Cerebellar cortex (tissue), 1 donor: Measurements from ENCODE around the gene ARL3.
"Not testable (repeated sequence)": the region's sequence is repeated elsewhere in the genome, so short reads cannot be mapped to it uniquely, and the experiment has no call there.

Source experiments
- DNase-seq: peaks from one replicate; pipeline ENCODE4 v3.0.0-alpha.2; 2015; ENCODE audit warnings: low spot score

Gene ARL3

DNA sequence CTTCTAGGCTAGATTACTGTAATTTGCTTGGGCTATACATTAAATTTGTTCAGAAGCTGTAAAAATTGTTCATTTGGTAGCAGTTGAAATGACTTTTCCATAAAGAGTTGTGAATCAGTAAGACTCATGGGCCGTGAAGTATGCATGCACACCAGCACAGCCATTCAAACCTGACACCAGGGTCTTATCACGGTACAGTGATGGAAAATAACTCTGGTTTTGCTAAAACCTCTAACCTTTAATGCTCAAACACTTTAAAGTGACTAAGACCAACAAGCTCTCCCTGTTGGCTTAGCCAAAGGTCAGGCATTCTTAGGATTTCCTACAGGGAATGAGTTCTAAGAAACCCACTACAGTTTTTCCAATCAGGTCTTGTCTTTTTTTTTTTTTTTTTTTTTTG, 11.5 kb downstream of the ARL3 start:
- DNase-seq = no peak

DNA sequence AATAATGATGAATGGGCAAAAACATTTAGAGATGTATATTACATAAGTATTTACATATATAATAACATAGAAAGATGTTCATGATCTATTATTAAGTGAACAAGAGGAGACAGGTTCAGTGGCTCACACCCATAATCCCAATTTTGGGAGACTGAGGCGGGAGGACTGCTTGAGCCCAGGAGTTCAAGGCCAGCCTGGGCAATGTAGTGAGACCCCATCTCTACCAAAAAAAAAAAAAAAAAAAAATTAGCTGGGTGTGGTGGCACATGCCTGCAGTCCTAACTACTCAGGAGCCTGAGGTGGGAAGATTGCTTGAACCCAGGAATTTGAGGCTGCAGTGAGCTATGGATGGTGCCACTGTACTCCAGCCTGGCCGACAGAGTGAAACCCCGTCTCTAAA, 12.4 kb downstream of the ARL3 start:
- DNase-seq = no peak

DNA sequence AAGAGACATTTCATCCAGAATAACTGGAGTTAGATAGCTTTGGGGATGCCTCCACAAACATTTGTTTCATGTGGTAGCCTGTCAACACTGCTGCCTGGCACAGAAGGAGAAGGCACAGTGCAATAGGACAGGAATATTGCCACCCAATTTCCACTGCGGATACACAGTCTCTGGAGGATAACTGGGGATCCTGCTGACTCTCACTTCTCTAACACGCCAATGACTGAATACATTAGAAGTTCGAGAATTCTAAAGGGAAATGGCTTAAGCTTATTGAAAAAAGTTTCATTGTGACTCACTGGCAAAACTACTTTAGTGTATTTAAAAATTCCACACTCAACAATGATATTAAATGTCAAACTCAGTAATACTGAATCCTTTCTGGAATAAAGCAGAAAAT, 12.9 kb downstream of the ARL3 start:
- no peak for DNase-seq

DNA sequence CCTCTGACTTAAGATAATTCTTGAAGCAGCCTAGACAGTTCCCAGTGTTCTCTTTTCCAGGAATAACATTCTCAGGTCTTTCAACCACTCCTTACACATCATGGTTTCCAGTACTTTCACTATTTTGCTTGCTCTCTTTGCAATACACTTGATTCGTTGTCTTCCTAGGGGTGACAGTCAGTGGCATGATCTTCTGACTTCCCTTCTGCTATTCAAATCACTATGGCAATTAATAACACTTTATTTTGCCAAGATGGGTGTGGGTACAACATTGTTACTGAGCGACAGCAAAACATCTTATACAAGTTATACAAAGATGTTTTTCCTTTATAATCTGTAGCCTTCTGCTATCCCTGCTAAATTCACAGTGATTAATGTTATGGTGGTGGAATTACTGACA, 15.3 kb downstream of the ARL3 start:
- no peak for DNase-seq

DNA sequence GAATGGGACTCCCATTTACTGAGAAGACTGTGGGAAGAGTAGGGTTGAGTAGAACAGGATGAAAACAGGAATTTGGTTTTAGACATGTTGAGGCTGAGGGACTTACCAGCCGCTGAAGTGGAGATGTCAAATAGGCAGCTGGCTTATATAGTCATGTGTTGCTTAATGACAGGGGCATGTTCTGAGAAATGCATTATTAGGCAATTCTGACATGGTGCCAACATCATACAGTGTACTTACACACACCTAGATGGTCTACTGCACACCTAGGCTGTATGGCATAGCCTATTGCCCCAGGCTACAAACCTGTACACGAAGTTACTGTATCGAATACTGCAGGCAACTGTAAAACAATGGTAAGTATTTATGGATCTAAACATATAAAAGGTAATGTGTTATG, 17.5 kb downstream of the ARL3 start:
- DNase-seq = no peak

DNA sequence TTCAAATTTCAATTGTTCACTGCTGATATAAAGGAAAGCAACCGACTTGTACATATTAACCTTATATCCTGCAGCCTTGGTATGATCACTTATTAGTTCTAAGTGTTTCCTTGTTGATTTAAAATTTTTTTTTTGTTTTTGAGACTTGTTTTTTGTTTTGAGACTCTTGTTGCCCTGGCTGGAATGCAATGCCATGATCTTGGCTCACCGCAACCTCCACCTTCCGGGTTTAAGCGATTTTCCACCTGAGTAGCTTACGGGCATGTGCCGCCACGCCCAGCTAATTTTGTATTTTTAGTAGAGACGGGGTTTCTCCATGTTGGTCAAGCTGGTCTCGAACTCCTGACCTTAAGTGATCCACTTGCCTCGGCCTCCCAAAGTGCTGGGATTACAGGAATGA, 18.8 kb downstream of the ARL3 start:
- DNase-seq = not testable (repeated sequence)

DNA sequence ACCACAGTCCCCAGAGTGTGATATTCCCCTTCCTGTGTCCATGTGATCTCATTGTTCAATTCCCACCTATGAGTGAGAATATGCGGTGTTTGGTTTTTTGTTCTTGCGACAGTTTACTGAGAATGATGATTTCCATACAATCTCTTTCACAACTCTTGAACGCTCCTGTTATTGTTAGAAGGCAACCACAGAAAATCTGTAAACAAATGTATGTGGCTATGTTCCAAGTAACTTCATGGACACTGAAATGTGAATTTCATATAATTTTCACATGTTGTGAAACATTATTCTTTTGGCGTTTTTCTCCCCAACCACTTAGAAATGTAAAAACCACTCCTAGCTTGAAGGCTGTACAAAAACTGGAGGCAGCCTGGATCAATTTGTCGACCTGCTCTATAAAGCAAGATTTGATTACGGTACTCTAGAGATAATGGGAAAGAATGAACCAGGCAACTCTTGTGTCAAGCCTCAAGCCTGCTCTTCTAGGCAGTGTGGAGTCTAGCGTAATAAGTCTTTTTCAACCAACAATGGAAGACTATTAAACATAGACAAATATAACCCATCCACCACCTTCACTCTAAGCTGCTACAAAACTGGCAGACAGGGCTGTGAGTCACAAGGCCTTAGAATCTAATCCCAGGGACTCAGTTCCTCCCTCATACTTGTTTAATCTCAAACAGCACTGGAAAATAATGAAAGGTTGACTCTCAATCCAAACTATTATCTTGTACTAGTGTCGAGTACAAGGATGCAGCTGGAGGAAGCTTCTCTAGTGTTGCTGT, 22.7 kb downstream of the ARL3 start:
- DNase-seq = no peak

DNA sequence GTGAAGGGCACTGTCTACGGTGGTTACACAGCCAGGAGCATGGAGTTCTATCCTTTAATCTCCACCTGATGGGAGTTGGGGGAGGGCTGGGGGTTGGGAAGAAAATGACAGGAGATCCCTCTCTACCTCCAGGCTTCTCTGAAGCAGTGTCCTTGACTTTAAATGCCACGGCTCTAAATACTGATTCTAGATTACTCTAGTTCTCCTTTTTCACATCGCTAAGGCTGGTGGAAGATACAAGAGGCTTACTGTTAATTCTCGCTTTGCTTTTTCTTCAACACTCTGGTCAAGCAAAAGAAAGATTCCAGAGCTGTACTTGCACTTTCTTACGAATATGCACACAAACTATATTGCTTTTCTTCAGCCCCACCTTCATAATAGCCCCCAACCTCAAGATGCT, 30.5 kb downstream of the ARL3 start:
- DNase-seq = no peak

DNA sequence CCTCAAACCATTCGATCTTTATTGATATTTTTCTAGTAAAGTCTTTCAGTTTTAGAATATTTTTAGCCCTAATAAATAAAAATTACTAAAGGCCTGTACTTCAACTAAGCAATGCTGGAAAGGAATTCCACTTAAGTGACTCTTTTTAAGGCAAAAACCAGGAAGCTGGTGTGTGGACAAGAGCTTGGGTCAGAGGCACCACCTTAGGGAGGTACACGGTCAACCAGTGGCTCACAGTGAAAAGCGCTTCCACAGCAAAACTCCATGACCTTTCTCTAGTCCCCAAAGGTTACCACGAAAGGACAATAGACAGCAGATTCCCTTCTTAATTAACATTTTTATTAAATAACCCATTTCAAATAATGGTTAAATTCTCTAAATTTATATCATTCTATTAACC, 31.2 kb downstream of the ARL3 start:
- DNase-seq = no peak

DNA sequence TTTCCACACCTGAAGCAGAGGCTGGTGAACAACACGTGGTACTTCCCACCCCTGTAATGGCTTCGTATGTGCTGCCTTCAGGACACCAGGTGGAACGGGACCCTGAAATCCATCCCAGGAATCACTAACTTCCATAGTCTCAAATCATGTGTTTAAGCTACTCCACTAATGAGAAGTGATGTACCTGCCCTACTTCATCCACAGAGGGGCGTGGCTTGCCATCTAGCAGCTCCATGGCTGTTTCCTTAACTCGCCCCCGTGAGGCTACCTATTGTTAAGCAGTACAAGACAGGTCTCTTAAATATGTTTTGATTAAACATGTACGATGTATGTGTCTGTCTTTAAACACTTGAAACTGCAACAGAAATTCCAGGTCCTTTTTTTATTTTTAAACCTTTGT, 31.8 kb downstream of the ARL3 start:
- DNase-seq = no peak

DNA sequence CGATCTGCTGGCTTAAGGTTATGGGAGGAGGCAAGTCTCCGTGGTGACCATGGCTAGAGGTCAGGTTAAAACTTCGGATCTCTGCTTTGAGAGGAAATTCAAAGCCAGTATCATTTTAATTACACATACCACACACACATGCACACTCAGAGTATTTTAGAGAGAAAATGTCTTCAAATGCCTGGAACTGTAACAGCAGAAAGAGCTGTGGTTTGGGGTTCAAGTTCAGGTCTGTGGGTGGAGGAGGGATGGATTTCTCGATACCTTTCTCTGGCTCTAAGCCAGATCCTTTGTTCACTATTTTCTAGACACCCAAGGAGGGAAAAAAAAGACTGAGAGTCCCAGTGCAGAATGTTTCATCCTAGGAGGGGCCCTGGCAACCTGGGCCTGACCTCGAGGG, 32.5 kb downstream of the ARL3 start:
- DNase-seq = no peak

DNA sequence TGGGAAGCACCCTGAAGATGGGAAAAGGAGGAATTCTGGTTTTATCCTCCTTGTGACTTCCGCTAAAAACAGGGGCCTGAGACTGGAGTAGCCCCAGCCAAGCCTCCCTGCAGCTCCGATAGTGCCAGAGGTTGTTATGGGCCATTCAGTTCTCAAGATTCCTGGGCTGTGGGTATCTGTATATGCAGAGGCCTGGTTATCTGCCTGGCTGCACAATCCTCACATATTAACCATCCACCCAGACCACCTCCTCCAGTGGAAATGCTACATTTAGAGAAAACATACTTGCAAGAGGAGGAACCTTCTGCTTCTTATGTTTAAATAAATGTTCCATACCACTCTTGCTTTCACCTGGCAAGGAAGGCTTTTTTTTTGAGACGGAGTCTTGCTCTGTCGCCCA, 34.6 kb downstream of the ARL3 start:
- DNase-seq = no peak

DNA sequence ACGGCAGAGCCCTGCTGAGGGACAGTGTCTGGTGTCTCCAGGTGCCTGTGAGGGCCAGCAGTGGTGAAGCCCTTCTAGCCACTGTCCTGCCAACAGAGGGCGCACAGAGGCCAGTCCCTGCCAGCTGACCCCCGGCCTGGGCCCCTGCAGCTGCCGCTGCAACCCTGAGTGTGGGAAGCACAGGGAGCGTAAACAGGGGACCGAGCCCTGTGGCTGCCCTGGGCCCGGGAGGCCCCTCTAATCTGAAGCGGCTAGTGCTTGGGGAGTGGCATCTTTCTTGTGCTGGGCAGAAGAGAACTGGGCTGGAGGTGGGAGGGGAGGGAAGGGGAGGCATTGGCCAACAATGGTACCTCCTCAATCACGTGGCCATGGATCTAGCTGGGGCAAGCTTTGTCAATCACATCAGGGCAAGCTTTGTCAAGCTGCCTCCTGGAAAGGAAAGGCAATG, 35.3 kb downstream of the ARL3 start:
- peak; percentile 67 for DNase-seq

DNA sequence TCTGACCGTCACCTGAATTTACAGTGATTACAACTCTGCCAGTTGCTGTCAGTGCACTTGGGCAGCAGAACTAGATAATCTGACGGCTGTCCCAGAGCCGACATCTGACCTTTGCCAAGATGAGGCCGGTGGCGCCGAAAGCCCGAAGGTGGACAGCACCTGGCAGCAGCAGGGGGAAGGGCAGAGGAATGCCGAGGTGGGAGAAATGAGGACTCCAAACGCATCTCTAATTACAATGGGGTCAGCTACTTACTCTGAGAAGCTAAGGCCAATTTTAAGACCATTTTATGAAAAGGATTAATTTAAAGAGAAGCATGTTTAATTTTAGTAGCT, 36.2 kb downstream of the ARL3 start:
- DNase-seq = no peak

DNA sequence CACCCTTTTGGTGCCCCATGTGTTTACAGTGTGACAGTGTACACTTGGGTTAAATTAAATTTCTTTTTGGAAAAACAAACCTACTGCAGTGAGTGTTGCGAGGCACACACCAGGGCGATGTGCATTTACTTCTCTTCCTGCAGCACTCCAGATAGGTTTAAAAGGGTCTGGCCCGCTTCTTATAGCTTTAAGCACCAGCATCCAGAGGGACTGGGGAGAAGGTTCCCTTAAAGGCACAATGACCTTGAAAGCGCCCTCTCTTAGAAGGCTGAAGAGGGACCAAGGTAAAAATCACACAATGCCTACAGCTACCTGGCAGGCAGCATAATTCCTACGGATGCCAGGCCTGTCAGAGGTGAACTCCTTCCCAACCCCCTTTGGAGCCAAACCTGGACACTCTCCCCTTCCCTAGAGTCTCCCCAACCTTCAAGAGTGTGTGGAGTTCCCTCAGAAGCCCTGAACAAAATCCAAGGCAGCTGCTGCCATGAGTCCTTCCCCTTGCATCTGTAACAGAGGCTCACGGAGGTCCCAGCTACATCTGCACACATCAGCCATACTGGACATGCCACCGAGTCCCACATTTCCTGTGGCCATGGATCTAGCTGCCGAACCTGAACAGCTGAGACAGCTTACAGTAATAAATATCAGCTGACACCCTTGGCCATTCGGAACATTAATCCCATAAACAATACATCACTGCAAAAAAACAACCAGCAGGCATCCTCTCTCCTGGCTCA, 36.7 kb downstream of the ARL3 start:
- no peak for DNase-seq

DNA sequence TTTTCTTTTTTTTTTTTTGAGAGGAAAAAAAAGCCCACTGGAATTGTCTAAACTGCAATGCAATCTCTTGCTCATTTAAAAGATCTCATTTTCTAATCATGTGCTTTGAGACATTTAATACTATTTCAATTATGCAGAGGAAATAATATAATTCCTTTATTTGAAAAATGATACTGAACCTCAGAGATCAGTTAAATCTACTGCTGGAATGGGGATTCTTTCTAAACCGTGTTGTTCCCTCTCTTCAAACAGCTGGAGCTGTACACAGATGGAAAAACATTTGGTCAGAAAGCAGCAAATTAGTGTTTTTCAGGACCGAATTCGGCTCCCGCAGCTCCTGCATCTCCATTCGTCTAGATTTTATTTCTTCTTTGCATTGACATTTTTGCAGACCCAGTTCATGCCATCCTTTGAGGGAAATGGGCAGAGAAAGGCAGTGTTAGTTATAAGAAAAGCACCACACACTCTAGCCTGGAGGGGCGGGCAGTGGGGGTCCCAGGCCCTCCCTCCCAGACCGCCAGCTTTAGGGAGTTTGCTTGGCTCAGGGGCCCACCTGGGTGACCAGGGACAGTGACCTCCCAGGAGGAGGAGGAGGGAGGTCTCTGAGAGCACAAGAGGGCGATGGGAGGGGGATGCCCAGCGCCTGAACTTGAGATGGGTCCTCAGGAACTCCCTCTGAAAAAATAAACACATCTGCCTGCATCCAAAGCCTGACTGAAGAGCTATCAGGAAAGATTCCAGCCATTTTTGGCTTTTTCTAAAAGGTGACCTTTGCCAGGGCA, 37.5 kb downstream of the ARL3 start:
- DNase-seq = no peak

DNA sequence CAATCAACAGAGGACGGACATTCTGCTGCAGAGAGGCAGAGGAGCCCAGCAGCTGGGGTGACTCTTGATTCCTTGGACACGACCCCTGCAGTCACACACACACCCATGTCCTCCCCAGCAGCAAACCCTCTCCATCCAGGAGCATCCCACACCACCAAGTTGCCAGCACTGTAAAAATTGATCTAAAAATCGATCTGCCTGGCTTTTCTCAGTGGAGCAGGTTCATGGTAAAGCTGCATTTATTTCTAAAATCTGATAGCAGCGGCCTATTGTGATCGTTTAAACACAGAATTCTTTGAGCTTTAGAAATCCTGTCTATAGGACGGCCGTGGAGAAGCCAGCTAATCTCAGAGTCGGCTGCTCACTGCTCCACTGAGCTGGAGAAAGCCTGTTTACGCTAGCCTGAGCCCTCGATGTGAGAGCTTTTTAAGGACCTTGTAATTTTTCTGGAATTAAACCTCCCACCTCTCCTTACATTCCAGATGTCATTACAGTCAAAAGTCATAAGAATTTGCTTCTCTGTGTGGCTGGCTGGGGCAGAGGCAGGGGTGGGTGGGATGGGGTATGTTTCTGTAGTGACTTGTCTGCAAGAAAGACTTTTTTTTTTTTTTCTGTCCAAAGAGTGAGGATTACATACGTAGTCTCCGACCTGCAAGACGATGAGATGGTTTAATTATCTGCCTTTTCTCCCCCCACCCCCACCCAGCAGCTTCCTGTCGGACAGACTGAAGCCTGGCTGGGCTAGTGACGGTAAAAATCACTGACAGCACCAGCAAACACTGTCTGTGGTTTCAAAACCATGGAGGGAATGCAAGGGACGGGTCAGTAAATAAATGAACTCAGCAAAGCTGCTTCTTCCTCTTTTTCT, 38.3 kb downstream of the ARL3 start:
- DNase-seq = no peak

DNA sequence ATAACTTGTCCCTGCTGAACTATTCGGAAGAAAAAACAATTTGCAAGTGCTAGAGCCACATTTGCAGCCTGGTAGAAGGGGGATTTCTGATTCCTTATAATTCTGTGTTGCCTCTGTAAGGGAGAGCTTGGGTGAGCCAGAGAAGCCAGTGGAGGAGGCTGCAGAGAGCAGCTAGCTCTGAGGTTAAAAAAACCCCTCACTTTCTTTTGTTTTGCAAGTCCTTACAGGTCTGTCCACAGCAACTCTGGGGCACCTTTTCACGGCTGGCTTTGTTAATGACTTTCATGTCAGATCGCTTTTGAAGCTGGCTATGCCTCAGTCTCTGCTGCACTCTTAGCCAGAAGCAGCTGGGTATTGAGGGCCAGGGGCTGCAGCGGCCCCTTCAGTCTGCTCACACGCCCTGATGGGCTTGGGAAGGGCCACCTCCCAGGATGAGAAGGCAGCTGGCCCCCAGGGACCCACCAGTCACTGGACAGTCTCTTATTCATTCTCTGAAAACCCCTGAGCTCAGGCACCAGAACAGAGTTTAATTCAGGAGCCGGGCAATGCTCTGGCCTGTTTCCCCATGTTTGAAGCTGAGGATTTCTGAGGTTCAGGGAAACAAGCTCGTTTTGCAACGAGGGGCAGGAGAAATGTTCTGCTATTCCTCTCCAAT, 39.1 kb downstream of the ARL3 start:
- no peak for DNase-seq

DNA sequence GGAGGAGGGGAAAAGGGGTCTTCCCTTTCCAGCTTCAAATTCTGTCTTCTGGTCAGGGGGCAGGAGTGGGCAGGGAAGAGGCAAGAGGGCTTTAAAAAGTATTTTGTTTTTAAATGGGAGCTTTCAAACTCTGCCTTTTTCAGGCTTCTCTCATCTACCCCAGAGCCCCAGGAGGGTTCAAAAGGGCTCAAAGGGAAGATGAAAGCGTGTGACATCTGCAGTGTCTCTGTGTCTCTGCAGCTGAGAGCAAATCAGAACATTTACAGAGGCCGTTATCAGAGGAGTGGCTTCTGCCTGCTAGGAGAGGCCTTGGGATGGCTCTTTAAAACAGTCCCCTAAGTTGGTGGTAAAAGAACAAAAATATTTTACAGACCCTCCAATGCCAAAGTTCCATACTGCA, 39.6 kb downstream of the ARL3 start:
- DNase-seq = no peak

DNA sequence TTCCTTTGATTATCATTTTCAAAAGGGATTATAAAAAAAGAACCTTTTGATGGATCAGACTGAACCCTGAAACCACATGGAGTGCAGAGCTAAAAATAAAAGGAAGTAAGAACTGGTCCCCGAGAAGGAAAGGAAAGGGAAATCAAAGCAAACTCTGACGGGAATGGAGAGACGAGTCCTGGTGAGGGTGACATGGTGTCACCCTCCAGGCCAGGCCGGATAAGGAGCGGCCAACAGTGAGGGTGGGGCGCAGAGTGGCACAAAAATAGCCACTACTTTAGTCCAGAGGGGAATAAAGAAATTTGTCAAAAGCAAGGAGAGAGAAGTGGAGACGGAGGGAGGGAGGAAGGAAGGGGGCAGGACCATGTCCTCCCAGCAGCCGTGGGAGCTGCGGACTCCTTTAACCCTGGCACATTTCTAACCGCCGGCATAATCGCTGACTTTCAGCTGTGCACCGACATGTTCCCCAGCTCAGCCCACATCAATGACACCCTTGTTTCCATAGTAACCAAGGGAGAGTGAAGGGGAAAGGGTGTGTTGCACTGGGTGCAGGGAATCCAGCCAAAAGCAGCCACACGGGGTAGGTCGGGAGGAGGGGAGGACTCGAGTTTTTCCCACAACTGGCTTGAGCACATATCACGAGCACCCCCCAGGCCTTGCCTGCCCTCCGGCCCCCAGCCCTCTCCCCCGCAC, 40.2 kb downstream of the ARL3 start:
- peak; percentile 66 for DNase-seq

DNA sequence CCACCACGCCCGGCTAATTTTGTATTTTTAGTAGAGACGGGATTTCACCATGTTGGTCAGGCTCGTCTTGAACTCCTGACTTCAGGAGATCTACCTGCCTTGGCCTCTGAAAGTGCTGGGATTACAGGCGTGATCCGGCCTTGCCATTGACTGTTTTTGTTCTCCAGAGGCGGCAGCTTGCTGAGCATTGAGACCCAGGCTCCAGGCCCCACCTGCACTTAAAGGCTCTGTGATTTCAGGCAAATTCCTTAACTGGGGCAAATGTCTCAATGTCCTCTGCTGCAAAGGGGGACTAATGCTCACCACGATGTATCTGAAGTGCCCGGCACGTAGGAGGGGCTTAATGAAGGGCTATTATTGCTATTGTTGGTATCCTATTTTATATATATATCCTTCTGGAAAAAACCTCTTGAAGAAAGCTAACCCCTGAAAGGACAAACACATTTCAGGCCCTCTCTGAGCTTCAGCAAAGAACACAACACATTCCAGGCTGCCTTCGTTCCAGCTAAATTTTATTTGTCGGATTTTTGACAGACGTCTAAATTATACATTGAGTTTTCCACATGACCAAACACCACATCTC, 40.9 kb downstream of the ARL3 start:
- no peak for DNase-seq
